ENCODE measurements around the gene AP2B1.

The AP2B1 gene

GRCh38 chr17:35765086-35765710 lies 178.1 kb downstream of the AP2B1 start:
- no peak for TF ChIP-seq CTCF (conservative IDR thresholded peaks at IDR 0.05; ENCODE audit: low read depth, low read length)
- no peak overlapping the region for H3K4me3 ChIP-seq (ENCODE audit: low read depth, low read length)
- DNase-seq (ENCODE audit: low read depth), result no peak

GRCh38 chr17:35765756-35766488 lies 178.8 kb downstream of the AP2B1 start:
- H3K4me3 ChIP-seq (ENCODE audit: low read depth, low read length), result no peak overlapping the region
- no peak for TF ChIP-seq CTCF (conservative IDR thresholded peaks at IDR 0.05; ENCODE audit: low read depth, low read length)
- no peak for DNase-seq (ENCODE audit: low read depth)

GRCh38 chr17:35766489-35766877 lies 179.4 kb downstream of the AP2B1 start:
- no peak for TF ChIP-seq CTCF (conservative IDR thresholded peaks at IDR 0.05; ENCODE audit: low read depth, low read length)
- H3K4me3 ChIP-seq (ENCODE audit: low read depth, low read length), result no peak overlapping the region
- DNase-seq (ENCODE audit: low read depth), result no peak

GRCh38 chr17:35766903-35767510 lies 179.9 kb downstream of the AP2B1 start:
- TF ChIP-seq CTCF (conservative IDR thresholded peaks at IDR 0.05; ENCODE audit: low read depth, low read length), result peak; percentile 81
- DNase-seq (ENCODE audit: low read depth), result peak; percentile 71
- no peak overlapping the region for H3K4me3 ChIP-seq (ENCODE audit: low read depth, low read length)

GRCh38 chr17:35768797-35769196 lies 181.7 kb downstream of the AP2B1 start:
- H3K4me3 ChIP-seq (ENCODE audit: low read depth, low read length), result no peak overlapping the region
- DNase-seq (ENCODE audit: low read depth), result no peak
- no peak for TF ChIP-seq CTCF (conservative IDR thresholded peaks at IDR 0.05; ENCODE audit: low read depth, low read length)

GRCh38 chr17:35769895-35770486 lies 182.9 kb downstream of the AP2B1 start:
- H3K4me3 ChIP-seq (ENCODE audit: low read depth, low read length), result no peak overlapping the region
- DNase-seq (ENCODE audit: low read depth), result no peak
- no peak for TF ChIP-seq CTCF (conservative IDR thresholded peaks at IDR 0.05; ENCODE audit: low read depth, low read length)

All from choroid plexus epithelial cell (primary cell).